HCT116 (cell line): Measurements from ENCODE around the gene TOR1AIP1.

ENCODE experiments used
- EGR1 ChIP-seq: IDR thresholded peaks from 2 replicates; pipeline ENCODE4 v1.6.1; 2012; ENCODE audit warnings: low read depth
- EZH2 ChIP-seq: fragments of 200-600 bp; sonication (generic); IDR thresholded peaks from 2 replicates; pipeline ENCODE4 v1.6.1; 2017; ENCODE audit warnings: antibody characterized with exemption, mixed run types
- EZH2phosphoT487 ChIP-seq: fragments of 200-600 bp; IDR thresholded peaks from 2 replicates; pipeline ENCODE4 v1.6.1; 2018; ENCODE audit warnings: antibody characterized with exemption, borderline replicate concordance
- POLR2A ChIP-seq: IDR thresholded peaks from 2 replicates; pipeline ENCODE4 v1.7.0; 2011; ENCODE audit warnings: borderline replicate concordance; ENCODE audit not compliant: insufficient read depth, insufficient read length; ENCODE audit errors: extremely low read depth
- TF ChIP-seq, protein P1 (sequence below), 3 experiments: fragments of 200-600 bp in 1 of 3; sonication (generic) in 1 of 3; IDR thresholded peaks in 2 of 3; conservative IDR thresholded peaks in 1 of 3; 2 replicates each; pipeline ENCODE4 v1.5.1; 2012 to 2017; ENCODE audit warnings: low read depth in 2 of 3, low read length in 2 of 3, antibody characterized with exemption in 1 of 3, borderline replicate concordance in 1 of 3, control low read depth in 1 of 3, mild to moderate bottlenecking in 1 of 3, mixed read lengths in 1 of 3, mixed run types in 1 of 3, moderate library complexity in 1 of 3; ENCODE audit not compliant: insufficient read depth in 1 of 3
- TF ChIP-seq, protein P2 (sequence below): IDR thresholded peaks from 2 replicates; pipeline ENCODE4 v1.6.1; 2011; ENCODE audit warnings: mild to moderate bottlenecking, low read length, moderate library complexity; ENCODE audit not compliant: insufficient replicate concordance; ENCODE audit errors: extremely low read depth
- TF ChIP-seq, protein P3 (sequence below): IDR thresholded peaks from 2 replicates; pipeline ENCODE4 v1.6.1; 2012

DNA sequence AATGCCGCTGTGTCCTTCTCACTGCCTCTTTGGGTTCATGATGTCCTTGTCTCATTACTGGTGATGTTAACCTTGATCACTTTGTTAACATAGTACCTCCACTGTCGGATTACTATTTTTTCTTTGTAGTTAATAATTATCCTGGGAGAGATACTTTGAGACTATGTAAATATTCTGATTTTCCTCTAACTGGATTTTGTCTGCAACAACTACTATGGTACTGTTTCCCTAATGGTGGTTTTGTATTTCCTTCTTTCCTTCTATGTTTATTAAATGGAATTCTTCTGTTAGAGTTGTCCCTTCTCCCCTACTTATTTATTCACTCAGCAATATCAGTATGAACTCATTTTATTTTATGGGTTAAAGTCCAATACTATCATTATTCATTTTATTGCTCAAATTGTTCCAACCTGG lies 8.6 kb upstream of the TOR1AIP1 start:
- TF ChIP-seq, protein P1, sequence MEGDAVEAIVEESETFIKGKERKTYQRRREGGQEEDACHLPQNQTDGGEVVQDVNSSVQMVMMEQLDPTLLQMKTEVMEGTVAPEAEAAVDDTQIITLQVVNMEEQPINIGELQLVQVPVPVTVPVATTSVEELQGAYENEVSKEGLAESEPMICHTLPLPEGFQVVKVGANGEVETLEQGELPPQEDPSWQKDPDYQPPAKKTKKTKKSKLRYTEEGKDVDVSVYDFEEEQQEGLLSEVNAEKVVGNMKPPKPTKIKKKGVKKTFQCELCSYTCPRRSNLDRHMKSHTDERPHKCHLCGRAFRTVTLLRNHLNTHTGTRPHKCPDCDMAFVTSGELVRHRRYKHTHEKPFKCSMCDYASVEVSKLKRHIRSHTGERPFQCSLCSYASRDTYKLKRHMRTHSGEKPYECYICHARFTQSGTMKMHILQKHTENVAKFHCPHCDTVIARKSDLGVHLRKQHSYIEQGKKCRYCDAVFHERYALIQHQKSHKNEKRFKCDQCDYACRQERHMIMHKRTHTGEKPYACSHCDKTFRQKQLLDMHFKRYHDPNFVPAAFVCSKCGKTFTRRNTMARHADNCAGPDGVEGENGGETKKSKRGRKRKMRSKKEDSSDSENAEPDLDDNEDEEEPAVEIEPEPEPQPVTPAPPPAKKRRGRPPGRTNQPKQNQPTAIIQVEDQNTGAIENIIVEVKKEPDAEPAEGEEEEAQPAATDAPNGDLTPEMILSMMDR (IDR thresholded peaks at IDR 0.05 in 2 of 3, conservative IDR thresholded peaks at IDR 0.05 in 1 of 3; ENCODE audit: borderline replicate concordance in 1 of 3, insufficient read depth in 1 of 3, low read depth in 2 of 3, low read length in 2 of 3) = no peak
- TF ChIP-seq POLR2A = no peak
- TF ChIP-seq EGR1 = no peak
- no peak for TF ChIP-seq EZH2
- TF ChIP-seq, protein P2, sequence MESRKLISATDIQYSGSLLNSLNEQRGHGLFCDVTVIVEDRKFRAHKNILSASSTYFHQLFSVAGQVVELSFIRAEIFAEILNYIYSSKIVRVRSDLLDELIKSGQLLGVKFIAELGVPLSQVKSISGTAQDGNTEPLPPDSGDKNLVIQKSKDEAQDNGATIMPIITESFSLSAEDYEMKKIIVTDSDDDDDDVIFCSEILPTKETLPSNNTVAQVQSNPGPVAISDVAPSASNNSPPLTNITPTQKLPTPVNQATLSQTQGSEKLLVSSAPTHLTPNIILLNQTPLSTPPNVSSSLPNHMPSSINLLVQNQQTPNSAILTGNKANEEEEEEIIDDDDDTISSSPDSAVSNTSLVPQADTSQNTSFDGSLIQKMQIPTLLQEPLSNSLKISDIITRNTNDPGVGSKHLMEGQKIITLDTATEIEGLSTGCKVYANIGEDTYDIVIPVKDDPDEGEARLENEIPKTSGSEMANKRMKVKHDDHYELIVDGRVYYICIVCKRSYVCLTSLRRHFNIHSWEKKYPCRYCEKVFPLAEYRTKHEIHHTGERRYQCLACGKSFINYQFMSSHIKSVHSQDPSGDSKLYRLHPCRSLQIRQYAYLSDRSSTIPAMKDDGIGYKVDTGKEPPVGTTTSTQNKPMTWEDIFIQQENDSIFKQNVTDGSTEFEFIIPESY = no peak
- TF ChIP-seq, protein P3, sequence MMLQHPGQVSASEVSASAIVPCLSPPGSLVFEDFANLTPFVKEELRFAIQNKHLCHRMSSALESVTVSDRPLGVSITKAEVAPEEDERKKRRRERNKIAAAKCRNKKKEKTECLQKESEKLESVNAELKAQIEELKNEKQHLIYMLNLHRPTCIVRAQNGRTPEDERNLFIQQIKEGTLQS = no peak
- TF ChIP-seq EZH2phosphoT487 = no peak
